OCI-LY7 (cell line): ENCODE measurements around the gene KCNMA1.

Experiments
- CTCF ChIP-seq: fragments of 200-600 bp; sonication (generic); conservative IDR thresholded peaks from 2 replicates; pipeline ENCODE4 v1.5.1; 2014; ENCODE audit warnings: mild to moderate bottlenecking, antibody characterized with exemption, low read length, moderate library complexity, mixed read lengths
- EZH2phosphoT487 ChIP-seq: fragments of 200-600 bp; sonication (generic); IDR thresholded peaks from 2 replicates; pipeline ENCODE4 v1.6.1; 2018; ENCODE audit warnings: low read depth, borderline replicate concordance, mild to moderate bottlenecking, mixed run types, antibody characterized with exemption, low read length, moderate library complexity, mixed read lengths

GRCh38 chr10:76928565-76928964, 709.0 kb downstream of the KCNMA1 start:
- no peak for TF ChIP-seq CTCF
- TF ChIP-seq EZH2phosphoT487: no peak
